ENCODE measurements around the gene PXMP4.

PXMP4 gene

GRCh38 chr20:33740189-33740588 is 20.1 kb upstream of the PXMP4 start:
- no peak overlapping the region for H3K9ac ChIP-seq (ENCODE audit: insufficient read length)
- TF ChIP-seq EZH2 (IDR thresholded peaks at IDR 0.05) = no peak
- TF ChIP-seq FOXP2 (optimal IDR thresholded peaks at IDR 0.05; ENCODE audit: control extremely low read depth, extremely low read length, insufficient read depth) = no peak
- no peak for TF ChIP-seq POLR2AphosphoS5 (IDR thresholded peaks at IDR 0.05; ENCODE audit: borderline replicate concordance, low read depth, low read length)
- no peak for DNase-seq (ENCODE audit: low read depth, low spot score)
- no peak overlapping the region for H3K27ac ChIP-seq
- H3K36me3 ChIP-seq (ENCODE audit: insufficient read depth, low read length) = no peaks in the 10 kb centered on the region
- H3K4me3 ChIP-seq = no peak overlapping the region
- H3K9me3 ChIP-seq (ENCODE audit: low read depth, low read length) = peaks cover 3% of the 10 kb centered on the region; the same call in 1 of the 2 replicates

GRCh38 chr20:33739493-33739892 is 19.4 kb upstream of the PXMP4 start:
- H3K4me3 ChIP-seq = no peak overlapping the region
- H3K27ac ChIP-seq = no peak overlapping the region
- no peak for DNase-seq (ENCODE audit: low read depth, low spot score)
- H3K9ac ChIP-seq (ENCODE audit: insufficient read length) = no peak overlapping the region
- no peak for TF ChIP-seq FOXP2 (optimal IDR thresholded peaks at IDR 0.05; ENCODE audit: control extremely low read depth, extremely low read length, insufficient read depth)
- no peak for TF ChIP-seq EZH2 (IDR thresholded peaks at IDR 0.05)
- no peak for TF ChIP-seq POLR2AphosphoS5 (IDR thresholded peaks at IDR 0.05; ENCODE audit: borderline replicate concordance, low read depth, low read length)
- peaks cover 3% of the 10 kb centered on the region; the same call in 1 of the 2 replicates for H3K9me3 ChIP-seq (ENCODE audit: low read depth, low read length)
- no peaks in the 10 kb centered on the region for H3K36me3 ChIP-seq (ENCODE audit: insufficient read depth, low read length)

- Histone ChIP-seq H3K4me3 (no peak overlapping the region), H3K36me3 (ENCODE audit: insufficient read depth, low read length) (no peaks in the 10 kb centered on the region)
- TF ChIP-seq EZH2 (IDR thresholded peaks at IDR 0.05) = no peak
- no peak for TF ChIP-seq POLR2AphosphoS5 (IDR thresholded peaks at IDR 0.05; ENCODE audit: borderline replicate concordance, low read depth, low read length)
- TF ChIP-seq FOXP2 (optimal IDR thresholded peaks at IDR 0.05; ENCODE audit: control extremely low read depth, extremely low read length, insufficient read depth) = no peak
Measured at GRCh38 chr20:33736962-33737361, 16.9 kb upstream of the PXMP4 start.

GRCh38 chr20:33733654-33734576 is 13.8 kb upstream of the PXMP4 start:
- no peaks in the 10 kb centered on the region for H3K36me3 ChIP-seq (ENCODE audit: insufficient read depth, low read length)
- peaks cover 3% of the 10 kb centered on the region; the same call in 1 of the 2 replicates for H3K9me3 ChIP-seq (ENCODE audit: low read depth, low read length)
- DNase-seq (ENCODE audit: low read depth, low spot score) = no peak
- peak overlapping the region; percentile 48 for H3K4me3 ChIP-seq
- no peak for TF ChIP-seq EZH2 (IDR thresholded peaks at IDR 0.05)
- TF ChIP-seq POLR2AphosphoS5 (IDR thresholded peaks at IDR 0.05; ENCODE audit: borderline replicate concordance, low read depth, low read length) = no peak
- TF ChIP-seq FOXP2 (optimal IDR thresholded peaks at IDR 0.05; ENCODE audit: control extremely low read depth, extremely low read length, insufficient read depth) = peak; percentile 10
- peak overlapping the region; percentile 92 for H3K27ac ChIP-seq
- H3K9ac ChIP-seq (ENCODE audit: insufficient read length) = peak overlapping the region; percentile 65

More at GRCh38 chr20:33736962-33737361, 16.9 kb upstream of the PXMP4 start:
- Histone ChIP-seq H3K27ac (no peak overlapping the region), H3K9ac (ENCODE audit: insufficient read length) (no peak overlapping the region), H3K9me3 (ENCODE audit: low read depth, low read length) (peaks cover 3% of the 10 kb centered on the region; the same call in 1 of the 2 replicates)
- DNase-seq (ENCODE audit: low read depth, low spot score) = no peak

GRCh38 chr20:33732166-33732970 is 12.3 kb upstream of the PXMP4 start:
- no peak for DNase-seq (ENCODE audit: low read depth, low spot score)

GRCh38 chr20:33731693-33732165 is 11.6 kb upstream of the PXMP4 start, which contains the start of gene ZNF341:
TSS of gene ZNF341 (plus strand) at chr20:33731996. CDS start at chr20:33732022, 26 bp downstream.
- Histone ChIP-seq H3K27ac (peak within 1 kb of the TSS; percentile 92), H3K4me3 (peak within 1 kb of the TSS; percentile 78), H3K9me3 (ENCODE audit: low read depth, low read length) (peaks cover 3% of the 10 kb centered on the region; the same call in 1 of the 2 replicates), H3K36me3 (ENCODE audit: insufficient read depth, low read length) (no peaks in the 10 kb centered on the region), H3K9ac (ENCODE audit: insufficient read length) (peak within 1 kb of the TSS; percentile 75)
- TF ChIP-seq EZH2 (IDR thresholded peaks at IDR 0.05) (no peak), POLR2AphosphoS5 (IDR thresholded peaks at IDR 0.05; ENCODE audit: borderline replicate concordance, low read depth, low read length) (no peak), FOXP2 (optimal IDR thresholded peaks at IDR 0.05; ENCODE audit: control extremely low read depth, extremely low read length, insufficient read depth) (no peak)
- no peak for DNase-seq (ENCODE audit: low read depth, low spot score)

More at GRCh38 chr20:33732166-33732970, 12.3 kb upstream of the PXMP4 start:
- Histone ChIP-seq H3K9me3 (ENCODE audit: low read depth, low read length) (peaks cover 3% of the 10 kb centered on the region; the same call in 1 of the 2 replicates), H3K4me3 (peak overlapping the region; percentile 78), H3K9ac (ENCODE audit: insufficient read length) (peak overlapping the region; percentile 75), H3K27ac (peak overlapping the region; percentile 92), H3K36me3 (ENCODE audit: insufficient read depth, low read length) (no peaks in the 10 kb centered on the region)
- no peak for TF ChIP-seq EZH2 (IDR thresholded peaks at IDR 0.05)
- TF ChIP-seq FOXP2 (optimal IDR thresholded peaks at IDR 0.05; ENCODE audit: control extremely low read depth, extremely low read length, insufficient read depth) = no peak
- no peak for TF ChIP-seq POLR2AphosphoS5 (IDR thresholded peaks at IDR 0.05; ENCODE audit: borderline replicate concordance, low read depth, low read length)

GRCh38 chr20:33730946-33731692 is 11.0 kb upstream of the PXMP4 start:
- Histone ChIP-seq H3K9me3 (ENCODE audit: low read depth, low read length) (peaks cover under 1% of the 10 kb centered on the region; the same call in 1 of the 2 replicates), H3K4me3 (peak overlapping the region; percentile 65), H3K36me3 (ENCODE audit: insufficient read depth, low read length) (no peaks in the 10 kb centered on the region), H3K27ac (peak overlapping the region; percentile 61), H3K9ac (ENCODE audit: insufficient read length) (peak overlapping the region; percentile 12)
- DNase-seq (ENCODE audit: low read depth, low spot score) = no peak
- TF ChIP-seq POLR2AphosphoS5 (IDR thresholded peaks at IDR 0.05; ENCODE audit: borderline replicate concordance, low read depth, low read length) (no peak), EZH2 (IDR thresholded peaks at IDR 0.05) (no peak), FOXP2 (optimal IDR thresholded peaks at IDR 0.05; ENCODE audit: control extremely low read depth, extremely low read length, insufficient read depth) (no peak)
